H1 (cell line): ENCODE results near the gene HS3ST5. TPM values are rescaled to one million over a fixed set of nuclear protein-coding genes. Genes with fewer than 3 reads are reported as not detected.

ENCODE experiments used
- KDM5A ChIP-seq: fragments of 200-600 bp; IDR thresholded peaks from 2 replicates; pipeline ENCODE4 v1.7.1; 2012; ENCODE audit warnings: mild to moderate bottlenecking, low read length, inconsistent platforms, mixed read lengths
- NANOG ChIP-seq: IDR thresholded peaks from 2 replicates; pipeline ENCODE4 v1.6.1; 2011; ENCODE audit warnings: low read length, low read depth, mild to moderate bottlenecking, inconsistent platforms; ENCODE audit not compliant: insufficient read depth, poor library complexity, severe bottlenecking
- POLR2A ChIP-seq, 2 experiments: IDR thresholded peaks; 1 replicate in 1 of 2; 2 replicates in 1 of 2; pipeline ENCODE4 v1.6.1; 2011; ENCODE audit warnings: low read depth in 2 of 2, low read length in 2 of 2, mild to moderate bottlenecking in 2 of 2; ENCODE audit errors: control extremely low read depth in 1 of 2
- ZNF274 ChIP-seq: IDR thresholded peaks from 2 replicates; pipeline ENCODE4 v1.7.0; 2012; ENCODE audit warnings: low read length, borderline replicate concordance; ENCODE audit errors: extremely low read depth
- polyA plus RNA-seq, 7 experiments: library from polyadenylated mRNA; depleted of rRNA in 3 of 7; stranded (reverse) in 5 of 7; unstranded in 2 of 7; fragments of >200 nt in 5 of 7; fragments of 200-250 nt in 2 of 7; gene quantifications; 1 replicate in 5 of 7; 2 replicates in 1 of 7; 4 replicates in 1 of 7; pipeline versions ENCODE4 v1.2.1 to v1.2.3, GENCODE V29; 2011 to 2013; ENCODE audit warnings: missing spikeins in 2 of 7, mixed read lengths in 2 of 7
- total RNA-seq: library from RNA; stranded (reverse); fragmentation: NEBNext Ultra II Directional; extraction: Animal tissue kit (Norgen Biotek cat#: 25700); gene quantifications from 2 replicates; pipeline ENCODE4 v1.2.1, GENCODE V29; 2021
- TF ChIP-seq, protein P1 (sequence below): fragments of 300-600 bp; sonication (generic); IDR thresholded peaks from 2 replicates; pipeline ENCODE4 v1.7.1; 2012; ENCODE audit warnings: low read length, moderate library complexity, mild to moderate bottlenecking, inconsistent platforms; ENCODE audit not compliant: insufficient replicate concordance

The HS3ST5 gene
- total and polyA plus RNA-seq, 2 of the 8 experiments (the other 6 are each of a cell fraction or from before 2014, with no cell fraction given) = 1.2 to 9.9 TPM

DNA sequence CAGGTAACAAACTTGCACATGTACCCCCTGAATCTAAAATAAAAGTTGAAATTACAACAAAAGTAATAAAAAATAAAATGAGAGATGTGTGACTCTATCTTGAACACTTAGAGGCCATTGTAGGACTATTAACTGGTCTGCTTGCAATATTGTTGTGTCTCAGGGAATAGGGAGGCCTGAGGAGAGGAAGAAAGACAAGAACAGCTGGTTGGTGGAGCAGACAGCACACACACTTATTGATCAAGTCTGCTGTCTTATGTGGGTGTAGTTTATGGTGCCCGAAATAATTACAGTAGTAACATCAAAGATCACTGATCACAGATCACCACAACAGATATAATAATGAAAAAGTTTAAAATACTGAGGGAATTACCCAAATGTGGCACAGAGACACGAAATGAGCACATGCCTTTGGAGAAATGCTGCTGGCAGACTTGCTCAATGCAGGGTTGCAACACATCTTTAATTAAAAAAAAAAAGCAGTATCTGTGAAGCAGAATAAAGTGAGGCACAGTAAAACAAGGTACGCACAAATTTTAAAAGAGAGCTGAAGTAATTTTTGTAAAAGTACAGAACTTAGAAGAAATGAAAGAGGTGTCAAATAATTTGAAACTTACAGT is 261.8 kb downstream of the HS3ST5 start (continued):
- TF ChIP-seq, protein P1, sequence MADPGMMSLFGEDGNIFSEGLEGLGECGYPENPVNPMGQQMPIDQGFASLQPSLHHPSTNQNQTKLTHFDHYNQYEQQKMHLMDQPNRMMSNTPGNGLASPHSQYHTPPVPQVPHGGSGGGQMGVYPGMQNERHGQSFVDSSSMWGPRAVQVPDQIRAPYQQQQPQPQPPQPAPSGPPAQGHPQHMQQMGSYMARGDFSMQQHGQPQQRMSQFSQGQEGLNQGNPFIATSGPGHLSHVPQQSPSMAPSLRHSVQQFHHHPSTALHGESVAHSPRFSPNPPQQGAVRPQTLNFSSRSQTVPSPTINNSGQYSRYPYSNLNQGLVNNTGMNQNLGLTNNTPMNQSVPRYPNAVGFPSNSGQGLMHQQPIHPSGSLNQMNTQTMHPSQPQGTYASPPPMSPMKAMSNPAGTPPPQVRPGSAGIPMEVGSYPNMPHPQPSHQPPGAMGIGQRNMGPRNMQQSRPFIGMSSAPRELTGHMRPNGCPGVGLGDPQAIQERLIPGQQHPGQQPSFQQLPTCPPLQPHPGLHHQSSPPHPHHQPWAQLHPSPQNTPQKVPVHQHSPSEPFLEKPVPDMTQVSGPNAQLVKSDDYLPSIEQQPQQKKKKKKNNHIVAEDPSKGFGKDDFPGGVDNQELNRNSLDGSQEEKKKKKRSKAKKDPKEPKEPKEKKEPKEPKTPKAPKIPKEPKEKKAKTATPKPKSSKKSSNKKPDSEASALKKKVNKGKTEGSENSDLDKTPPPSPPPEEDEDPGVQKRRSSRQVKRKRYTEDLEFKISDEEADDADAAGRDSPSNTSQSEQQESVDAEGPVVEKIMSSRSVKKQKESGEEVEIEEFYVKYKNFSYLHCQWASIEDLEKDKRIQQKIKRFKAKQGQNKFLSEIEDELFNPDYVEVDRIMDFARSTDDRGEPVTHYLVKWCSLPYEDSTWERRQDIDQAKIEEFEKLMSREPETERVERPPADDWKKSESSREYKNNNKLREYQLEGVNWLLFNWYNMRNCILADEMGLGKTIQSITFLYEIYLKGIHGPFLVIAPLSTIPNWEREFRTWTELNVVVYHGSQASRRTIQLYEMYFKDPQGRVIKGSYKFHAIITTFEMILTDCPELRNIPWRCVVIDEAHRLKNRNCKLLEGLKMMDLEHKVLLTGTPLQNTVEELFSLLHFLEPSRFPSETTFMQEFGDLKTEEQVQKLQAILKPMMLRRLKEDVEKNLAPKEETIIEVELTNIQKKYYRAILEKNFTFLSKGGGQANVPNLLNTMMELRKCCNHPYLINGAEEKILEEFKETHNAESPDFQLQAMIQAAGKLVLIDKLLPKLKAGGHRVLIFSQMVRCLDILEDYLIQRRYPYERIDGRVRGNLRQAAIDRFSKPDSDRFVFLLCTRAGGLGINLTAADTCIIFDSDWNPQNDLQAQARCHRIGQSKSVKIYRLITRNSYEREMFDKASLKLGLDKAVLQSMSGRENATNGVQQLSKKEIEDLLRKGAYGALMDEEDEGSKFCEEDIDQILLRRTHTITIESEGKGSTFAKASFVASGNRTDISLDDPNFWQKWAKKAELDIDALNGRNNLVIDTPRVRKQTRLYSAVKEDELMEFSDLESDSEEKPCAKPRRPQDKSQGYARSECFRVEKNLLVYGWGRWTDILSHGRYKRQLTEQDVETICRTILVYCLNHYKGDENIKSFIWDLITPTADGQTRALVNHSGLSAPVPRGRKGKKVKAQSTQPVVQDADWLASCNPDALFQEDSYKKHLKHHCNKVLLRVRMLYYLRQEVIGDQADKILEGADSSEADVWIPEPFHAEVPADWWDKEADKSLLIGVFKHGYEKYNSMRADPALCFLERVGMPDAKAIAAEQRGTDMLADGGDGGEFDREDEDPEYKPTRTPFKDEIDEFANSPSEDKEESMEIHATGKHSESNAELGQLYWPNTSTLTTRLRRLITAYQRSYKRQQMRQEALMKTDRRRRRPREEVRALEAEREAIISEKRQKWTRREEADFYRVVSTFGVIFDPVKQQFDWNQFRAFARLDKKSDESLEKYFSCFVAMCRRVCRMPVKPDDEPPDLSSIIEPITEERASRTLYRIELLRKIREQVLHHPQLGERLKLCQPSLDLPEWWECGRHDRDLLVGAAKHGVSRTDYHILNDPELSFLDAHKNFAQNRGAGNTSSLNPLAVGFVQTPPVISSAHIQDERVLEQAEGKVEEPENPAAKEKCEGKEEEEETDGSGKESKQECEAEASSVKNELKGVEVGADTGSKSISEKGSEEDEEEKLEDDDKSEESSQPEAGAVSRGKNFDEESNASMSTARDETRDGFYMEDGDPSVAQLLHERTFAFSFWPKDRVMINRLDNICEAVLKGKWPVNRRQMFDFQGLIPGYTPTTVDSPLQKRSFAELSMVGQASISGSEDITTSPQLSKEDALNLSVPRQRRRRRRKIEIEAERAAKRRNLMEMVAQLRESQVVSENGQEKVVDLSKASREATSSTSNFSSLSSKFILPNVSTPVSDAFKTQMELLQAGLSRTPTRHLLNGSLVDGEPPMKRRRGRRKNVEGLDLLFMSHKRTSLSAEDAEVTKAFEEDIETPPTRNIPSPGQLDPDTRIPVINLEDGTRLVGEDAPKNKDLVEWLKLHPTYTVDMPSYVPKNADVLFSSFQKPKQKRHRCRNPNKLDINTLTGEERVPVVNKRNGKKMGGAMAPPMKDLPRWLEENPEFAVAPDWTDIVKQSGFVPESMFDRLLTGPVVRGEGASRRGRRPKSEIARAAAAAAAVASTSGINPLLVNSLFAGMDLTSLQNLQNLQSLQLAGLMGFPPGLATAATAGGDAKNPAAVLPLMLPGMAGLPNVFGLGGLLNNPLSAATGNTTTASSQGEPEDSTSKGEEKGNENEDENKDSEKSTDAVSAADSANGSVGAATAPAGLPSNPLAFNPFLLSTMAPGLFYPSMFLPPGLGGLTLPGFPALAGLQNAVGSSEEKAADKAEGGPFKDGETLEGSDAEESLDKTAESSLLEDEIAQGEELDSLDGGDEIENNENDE = no peak
- TF ChIP-seq POLR2A (IDR thresholded peaks at IDR 0.05; ENCODE audit: control extremely low read depth in 1 of 2, low read depth in 2 of 2, low read length in 2 of 2) (no peak), KDM5A (no peak), ZNF274 (no peak), NANOG (no peak)
